ENCODE data around the gene TCF25.

GRCh38 chr16:89848974-89849373 lies 24.4 kb upstream of the TCF25 start:
- TF ChIP-seq CTCF (IDR thresholded peaks at IDR 0.05): no peak
- no peak for TF ChIP-seq POLR2A (IDR thresholded peaks at IDR 0.05)
- no peak for TF ChIP-seq POLR2AphosphoS5 (IDR thresholded peaks at IDR 0.05)
- TF ChIP-seq EP300 (IDR thresholded peaks at IDR 0.05): no peak
